ENCODE data around the gene DCAF6.

Gene DCAF6

DNA sequence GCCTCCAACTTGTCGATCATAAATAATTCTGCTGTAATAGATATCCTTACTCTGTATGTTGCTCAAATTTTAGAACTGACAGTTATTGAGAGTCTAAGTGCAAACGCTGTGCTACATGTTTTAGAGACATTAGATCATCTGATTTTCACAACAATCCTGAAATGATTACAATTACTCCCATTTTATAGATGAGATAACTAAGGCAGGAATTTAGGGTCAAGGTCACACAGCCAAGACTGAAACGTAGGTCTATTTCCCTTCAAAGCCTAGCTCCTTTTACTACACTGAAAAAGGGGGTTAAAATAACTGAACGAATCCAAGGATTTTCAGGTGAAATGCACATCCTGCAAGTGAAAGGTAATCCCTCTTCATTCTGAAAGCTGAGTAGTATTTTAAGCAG lies 2.7 kb upstream of the DCAF6 start:
- TF ChIP-seq, protein P1, sequence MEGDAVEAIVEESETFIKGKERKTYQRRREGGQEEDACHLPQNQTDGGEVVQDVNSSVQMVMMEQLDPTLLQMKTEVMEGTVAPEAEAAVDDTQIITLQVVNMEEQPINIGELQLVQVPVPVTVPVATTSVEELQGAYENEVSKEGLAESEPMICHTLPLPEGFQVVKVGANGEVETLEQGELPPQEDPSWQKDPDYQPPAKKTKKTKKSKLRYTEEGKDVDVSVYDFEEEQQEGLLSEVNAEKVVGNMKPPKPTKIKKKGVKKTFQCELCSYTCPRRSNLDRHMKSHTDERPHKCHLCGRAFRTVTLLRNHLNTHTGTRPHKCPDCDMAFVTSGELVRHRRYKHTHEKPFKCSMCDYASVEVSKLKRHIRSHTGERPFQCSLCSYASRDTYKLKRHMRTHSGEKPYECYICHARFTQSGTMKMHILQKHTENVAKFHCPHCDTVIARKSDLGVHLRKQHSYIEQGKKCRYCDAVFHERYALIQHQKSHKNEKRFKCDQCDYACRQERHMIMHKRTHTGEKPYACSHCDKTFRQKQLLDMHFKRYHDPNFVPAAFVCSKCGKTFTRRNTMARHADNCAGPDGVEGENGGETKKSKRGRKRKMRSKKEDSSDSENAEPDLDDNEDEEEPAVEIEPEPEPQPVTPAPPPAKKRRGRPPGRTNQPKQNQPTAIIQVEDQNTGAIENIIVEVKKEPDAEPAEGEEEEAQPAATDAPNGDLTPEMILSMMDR (conservative IDR thresholded peaks at IDR 0.05; ENCODE audit: low read depth, low read length) = no peak
- no peak for DNase-seq (ENCODE audit: low read depth)
- no peak overlapping the region for H3K4me3 ChIP-seq (ENCODE audit: low read length)

DNA sequence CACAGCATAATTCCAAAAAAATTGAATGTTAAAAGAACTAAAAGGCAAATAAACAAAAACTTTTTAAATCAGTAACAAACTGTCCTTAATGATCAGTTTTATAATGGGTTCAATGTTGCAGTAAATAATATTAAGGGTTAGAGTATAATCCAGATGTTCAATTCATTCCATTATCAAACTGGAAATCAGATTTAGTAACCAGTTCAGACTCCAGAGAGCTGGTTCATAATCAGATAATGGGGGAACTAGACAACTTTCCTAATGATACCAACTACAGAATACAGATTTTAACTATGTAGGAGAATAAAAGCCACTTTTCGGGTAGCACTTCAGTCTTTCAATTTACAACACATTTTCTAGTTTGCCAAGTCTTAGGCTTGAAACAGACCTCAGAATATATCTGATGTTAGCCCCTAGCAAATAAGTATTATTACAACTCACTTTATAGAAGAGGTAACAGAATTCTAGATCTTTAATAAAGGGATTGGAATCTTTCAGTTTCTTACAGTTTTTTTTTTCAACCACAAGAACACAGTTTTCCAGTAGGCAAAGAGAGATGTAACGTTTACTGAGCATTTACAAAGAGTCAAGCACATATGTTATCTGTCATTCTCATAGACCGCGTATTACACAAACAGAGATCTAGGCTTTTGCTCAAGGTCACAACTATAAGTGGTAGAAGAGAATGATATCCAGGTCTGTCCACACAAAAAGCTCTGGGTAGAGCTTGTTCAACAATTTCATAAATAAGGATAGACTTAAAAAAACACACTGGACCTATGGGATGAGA lies 1.9 kb upstream of the DCAF6 start:
- DNase-seq (ENCODE audit: low read depth) = no peak
- peak overlapping the region; percentile 80 for H3K4me3 ChIP-seq (ENCODE audit: low read length)
- TF ChIP-seq, protein P1 (conservative IDR thresholded peaks at IDR 0.05; ENCODE audit: low read depth, low read length) = no peak

DNA sequence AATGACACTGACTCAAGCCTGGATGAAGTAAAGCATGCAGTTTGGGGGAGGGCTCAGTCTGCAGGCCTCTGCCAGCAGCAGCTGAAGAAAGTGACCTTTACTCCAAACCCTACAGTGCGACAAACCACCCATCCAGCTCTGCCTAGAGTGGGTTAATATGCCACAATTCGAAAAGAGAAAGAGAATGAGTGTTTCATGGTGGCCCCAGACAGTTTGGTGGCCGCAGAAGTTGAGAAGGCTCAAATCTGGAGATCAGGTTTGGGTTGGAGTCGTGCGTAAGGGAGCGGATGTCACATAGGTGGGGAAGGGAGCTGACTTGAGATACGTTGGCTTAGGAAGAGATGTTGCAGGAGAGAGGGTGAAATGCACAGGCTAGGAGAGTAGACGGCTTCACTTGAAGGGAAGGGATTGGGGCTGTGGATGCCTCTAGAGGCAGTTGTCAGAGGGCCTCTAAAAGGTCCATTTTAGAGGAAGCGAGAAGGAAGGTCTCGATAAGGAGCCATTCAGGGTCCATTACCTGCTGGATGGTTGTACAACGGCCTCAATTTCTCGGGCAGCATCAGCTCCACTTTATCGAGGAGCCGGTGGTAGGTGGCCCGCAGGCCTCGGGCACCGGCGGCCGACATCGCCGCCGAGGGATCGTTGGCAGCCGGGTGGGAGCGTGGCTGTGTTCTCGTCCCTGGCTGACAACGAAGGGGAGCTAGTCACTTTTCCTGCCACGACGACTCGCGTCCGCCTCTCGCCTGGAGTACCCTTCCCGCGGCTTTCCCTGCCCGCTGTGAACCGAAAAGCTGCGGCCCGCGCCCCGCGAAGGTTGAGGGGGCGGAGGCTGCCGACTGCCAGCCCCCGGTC lies 1.0 kb upstream of the DCAF6 start:
- DNase-seq (ENCODE audit: low read depth) = no peak

DNA sequence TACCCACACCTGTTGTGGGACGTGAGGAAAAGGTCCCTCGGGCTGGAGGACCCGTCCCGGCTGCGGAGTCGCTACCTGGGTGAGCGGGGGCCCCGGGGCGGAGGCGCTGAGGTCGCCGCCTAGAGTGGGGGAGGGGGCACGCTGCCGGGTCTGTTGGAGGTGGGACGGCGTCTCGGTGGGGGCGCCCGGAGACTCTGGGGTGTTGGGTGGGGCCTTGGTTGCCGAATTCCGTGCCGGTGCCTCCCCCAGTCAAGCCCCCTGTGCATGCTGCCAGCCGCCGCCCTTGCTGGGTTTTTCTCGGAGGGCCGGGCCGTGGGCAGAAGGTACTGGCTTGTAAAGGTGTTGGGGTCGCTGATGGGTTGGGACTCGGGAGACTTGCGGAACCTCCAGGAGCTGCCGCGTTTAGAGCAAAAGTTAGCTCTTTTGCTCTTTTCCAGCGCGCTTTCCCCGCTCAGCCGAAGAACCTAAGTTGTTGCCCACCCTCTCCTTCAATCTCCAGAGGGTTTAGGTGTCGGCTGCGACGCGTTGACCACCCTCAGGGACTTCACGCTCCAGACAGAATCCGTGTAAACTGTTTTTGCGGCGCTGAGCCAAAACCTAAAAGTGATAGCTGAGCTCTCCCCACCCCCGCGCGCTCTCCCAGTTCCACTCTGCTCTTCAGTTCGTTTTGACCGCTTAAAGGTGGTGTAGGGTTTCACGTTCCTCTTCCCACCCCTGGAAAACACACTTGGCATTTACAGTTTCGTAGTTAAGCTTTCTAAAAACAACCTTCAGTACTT lies 636 bp downstream of the DCAF6 start, which contains the start of gene MPC2:
Gene MPC2, minus strand, starts transcription at position 143 of the 779 bp plus-strand sequence. CDS start 1,231 bp downstream, outside the sequence.
- TF ChIP-seq, protein P1 (conservative IDR thresholded peaks at IDR 0.05; ENCODE audit: low read depth, low read length) = no peak
- no peak for DNase-seq (ENCODE audit: low read depth)
- peak within 1 kb of the TSS; percentile 89 for H3K4me3 ChIP-seq (ENCODE audit: low read length)

More for the DNA sequence above, 1.0 kb upstream of the DCAF6 start:
- TF ChIP-seq, protein P1 (conservative IDR thresholded peaks at IDR 0.05; ENCODE audit: low read depth, low read length) = peak; percentile 4
- peak overlapping the region; percentile 80 for H3K4me3 ChIP-seq (ENCODE audit: low read length)

DNA sequence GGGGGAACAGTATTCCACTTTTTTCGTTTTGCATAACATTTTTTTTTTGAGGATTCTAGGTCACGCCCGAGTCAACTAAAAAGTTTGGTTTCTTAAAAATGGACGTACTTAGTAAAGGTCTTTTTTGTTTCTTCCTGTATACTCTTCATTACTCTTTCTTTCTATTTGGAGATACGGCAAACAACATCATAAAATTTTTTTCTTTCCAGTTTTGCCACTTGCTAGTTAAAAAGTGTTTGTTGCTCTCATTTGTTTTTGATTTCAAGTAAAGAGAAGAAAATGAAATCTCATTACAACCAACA lies 1.2 kb downstream of the DCAF6 start:
- TF ChIP-seq, protein P1 (conservative IDR thresholded peaks at IDR 0.05; ENCODE audit: low read depth, low read length) = no peak
- no peak for DNase-seq (ENCODE audit: low read depth)
- H3K4me3 ChIP-seq (ENCODE audit: low read length) = peak overlapping the region; percentile 89

DNA sequence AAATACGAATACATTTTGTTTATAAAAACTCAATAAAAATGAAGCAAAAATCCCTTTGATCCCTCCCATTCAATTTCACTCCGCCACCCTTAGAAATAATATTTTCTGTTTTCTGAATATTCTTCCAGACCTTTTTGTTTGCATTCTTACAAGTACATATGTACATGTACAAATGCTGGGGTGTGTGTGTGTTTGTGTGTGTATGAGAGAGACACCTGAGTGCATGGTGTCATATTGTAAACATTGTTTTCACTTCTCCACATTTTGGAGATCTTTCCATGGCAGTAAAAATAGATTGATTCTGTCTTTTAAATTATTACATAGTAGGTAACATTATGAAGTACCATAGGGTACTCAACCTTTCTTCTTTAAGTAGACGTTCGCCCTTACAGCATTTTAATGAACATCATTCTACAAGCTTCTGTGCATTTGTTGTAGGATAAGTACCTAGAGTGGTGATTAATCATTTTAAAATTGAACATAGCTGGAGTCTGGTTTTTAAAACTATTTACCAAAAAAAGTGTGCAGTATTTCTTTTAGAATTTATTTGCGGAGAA lies 1.7 kb downstream of the DCAF6 start:
- peak overlapping the region; percentile 89 for H3K4me3 ChIP-seq (ENCODE audit: low read length)
- TF ChIP-seq, protein P1 (conservative IDR thresholded peaks at IDR 0.05; ENCODE audit: low read depth, low read length) = no peak
- DNase-seq (ENCODE audit: low read depth) = no peak
